Prostate gland (tissue), 2 donors: ENCODE results near the gene NGFR. TPM values are rescaled to one million over a fixed set of nuclear protein-coding genes. Genes with fewer than 3 reads are reported as not detected.

Source experiments
- DNase-seq: peaks from one replicate; pipeline ENCODE4 v3.0.0-alpha.2; 2019; ENCODE audit warnings: low spot score
- H3K27ac ChIP-seq, 2 donors: fragments of 200-600 bp; sonication (generic); 2 replicates each; pipeline ENCODE4 v1.5.1; 2017 to 2019
- H3K27me3 ChIP-seq: fragments of 200-600 bp; sonication (generic); replicated peaks from 2 replicates; pipeline ENCODE4 v1.5.1; 2019; ENCODE audit not compliant: insufficient read depth
- H3K36me3 ChIP-seq, 2 donors: fragments of 200-600 bp; sonication (generic); 1 replicate in 1 of 2; 2 replicates in 1 of 2; pipeline versions ENCODE4 v1.5.1 to v1.8.1; 2017 to 2019
- H3K4me1 ChIP-seq: fragments of 200-600 bp; sonication (generic); replicated peaks from 2 replicates; pipeline ENCODE4 v1.5.1; 2019
- H3K4me3 ChIP-seq, 2 donors: fragments of 200-600 bp; sonication (generic); 2 replicates each; pipeline ENCODE4 v1.5.1; 2017 to 2019
- H3K9me3 ChIP-seq: fragments of 200-600 bp; sonication (generic); 2 replicates; pipeline ENCODE4 v1.5.1; 2017
- CTCF ChIP-seq, 4 experiments: fragments of 200-600 bp in 2 of 4; fragments of 450-650 bp in 2 of 4; sonication (generic) in 2 of 4; IDR thresholded peaks; 1 replicate in 3 of 4; 2 replicates in 1 of 4; pipeline ENCODE4 v1.5.1; 2016 to 2019; ENCODE audit warnings: antibody characterized with exemption in 4 of 4, mild to moderate bottlenecking in 2 of 4, moderate library complexity in 2 of 4
- POLR2A ChIP-seq: fragments of 450-650 bp; IDR thresholded peaks from one replicate; pipeline ENCODE4 v1.6.1; 2016; ENCODE audit warnings: antibody characterized with exemption, mild to moderate bottlenecking
- POLR2AphosphoS5 ChIP-seq: sonication (generic); formaldehyde crosslinking; IDR thresholded peaks from one replicate; pipeline ENCODE4 v1.6.1; 2017; ENCODE audit warnings: antibody characterized with exemption
- WGBS: methylation state at CpG from one replicate; pipeline ENCODE4 v1.1.5; 2018; 5-methylcytosine and 5-hydroxymethylcytosine counted together
- intact Hi-C: fragments of 100-400 bp; cut with DNase I; formaldehyde crosslinking; loops from one replicate; pipeline ENCODE4 v1.14.2; 2022
- total RNA-seq, 2 donors: library from RNA; depleted of rRNA; stranded (reverse); fragments of >200 nt; gene quantifications; one replicate each; pipeline ENCODE4 v1.1.0, GENCODE V29; 2016

NGFR gene
- total RNA-seq, 2 donors from 2014 or later: 30.1 to 34.4 TPM

GRCh38 chr17:49450735-49451134 is 44.4 kb upstream of the NGFR start:
- 72% methylated on average over 3 of the region's 3 CpGs for whole genome bisulfite sequencing
- H3K4me1 ChIP-seq: no peaks in the 10 kb centered on the region
- intact Hi-C loops: no loop called here
- DNase-seq: no peak
- no peak overlapping the region for H3K27ac ChIP-seq
- H3K36me3 ChIP-seq: no peaks in the 10 kb centered on the region
- H3K4me3 ChIP-seq: no peak overlapping the region
- H3K9me3 ChIP-seq: no peaks in the 10 kb centered on the region
- TF ChIP-seq POLR2AphosphoS5 (no peak), POLR2A (no peak), CTCF (IDR thresholded peaks at IDR 0.05) (no peak)
- H3K27me3 ChIP-seq: no peaks in the 10 kb centered on the region

- Histone ChIP-seq H3K4me1 (no peaks in the 10 kb centered on the region), H3K27ac (no peak overlapping the region), H3K9me3 (no peaks in the 10 kb centered on the region), H3K27me3 (no peaks in the 10 kb centered on the region), H3K4me3 (no peak overlapping the region), H3K36me3 (no peaks in the 10 kb centered on the region)
- TF ChIP-seq POLR2AphosphoS5 (no peak), POLR2A (no peak), CTCF (IDR thresholded peaks at IDR 0.05) (no peak)
- intact Hi-C loops: no loop called here
- WGBS: 80% methylated on average over 5 of the region's 5 CpGs
- no peak for DNase-seq
Observed at GRCh38 chr17:49452201-49452600, 42.9 kb upstream of the NGFR start.

GRCh38 chr17:49452661-49453060 is 42.4 kb upstream of the NGFR start:
- TF ChIP-seq POLR2A (no peak), CTCF (IDR thresholded peaks at IDR 0.05) (no peak), POLR2AphosphoS5 (no peak)
- intact Hi-C loops: no loop called here
- 95% methylated on average over 5 of the region's 5 CpGs for WGBS
- no peaks in the 10 kb centered on the region for H3K36me3 ChIP-seq
- H3K4me3 ChIP-seq: no peak overlapping the region
- H3K27me3 ChIP-seq: no peaks in the 10 kb centered on the region
- H3K9me3 ChIP-seq: no peaks in the 10 kb centered on the region
- H3K27ac ChIP-seq: no peak overlapping the region
- no peaks in the 10 kb centered on the region for H3K4me1 ChIP-seq
- no peak for DNase-seq

- Histone ChIP-seq H3K27me3 (no peaks in the 10 kb centered on the region), H3K4me1 (no peaks in the 10 kb centered on the region), H3K36me3 (no peaks in the 10 kb centered on the region), H3K9me3 (no peaks in the 10 kb centered on the region), H3K4me3 (no peak overlapping the region), H3K27ac (no peak overlapping the region)
- WGBS: 82% methylated on average over 5 of the region's 5 CpGs
- intact Hi-C loops: no loop called here
- DNase-seq: no peak
- TF ChIP-seq POLR2A (no peak), POLR2AphosphoS5 (no peak), CTCF (IDR thresholded peaks at IDR 0.05) (no peak)
Observed at GRCh38 chr17:49454050-49454449, 41.0 kb upstream of the NGFR start.

- intact Hi-C loops: no loop called here
- Histone ChIP-seq H3K4me3 (no peak overlapping the region), H3K36me3 (no peaks in the 10 kb centered on the region), H3K27me3 (no peaks in the 10 kb centered on the region), H3K9me3 (no peaks in the 10 kb centered on the region), H3K27ac (no peak overlapping the region), H3K4me1 (no peaks in the 10 kb centered on the region)
- DNase-seq: no peak
- WGBS: 68% methylated on average over 9 of the region's 9 CpGs
- TF ChIP-seq CTCF (IDR thresholded peaks at IDR 0.05) (no peak), POLR2A (no peak), POLR2AphosphoS5 (no peak)
Observed at GRCh38 chr17:49455272-49455861, 39.7 kb upstream of the NGFR start.
